HG03378 (cell line): ENCODE measurements around the gene GNB4.

Experiments
- ATAC-seq: cut with Tn5 transposase; IDR thresholded peaks from one replicate; pipeline ENCODE4 v1.9.1; 2021; ENCODE audit warnings: mild to moderate bottlenecking, moderate library complexity; ENCODE audit not compliant: unreplicated experiment

Gene GNB4

DNA sequence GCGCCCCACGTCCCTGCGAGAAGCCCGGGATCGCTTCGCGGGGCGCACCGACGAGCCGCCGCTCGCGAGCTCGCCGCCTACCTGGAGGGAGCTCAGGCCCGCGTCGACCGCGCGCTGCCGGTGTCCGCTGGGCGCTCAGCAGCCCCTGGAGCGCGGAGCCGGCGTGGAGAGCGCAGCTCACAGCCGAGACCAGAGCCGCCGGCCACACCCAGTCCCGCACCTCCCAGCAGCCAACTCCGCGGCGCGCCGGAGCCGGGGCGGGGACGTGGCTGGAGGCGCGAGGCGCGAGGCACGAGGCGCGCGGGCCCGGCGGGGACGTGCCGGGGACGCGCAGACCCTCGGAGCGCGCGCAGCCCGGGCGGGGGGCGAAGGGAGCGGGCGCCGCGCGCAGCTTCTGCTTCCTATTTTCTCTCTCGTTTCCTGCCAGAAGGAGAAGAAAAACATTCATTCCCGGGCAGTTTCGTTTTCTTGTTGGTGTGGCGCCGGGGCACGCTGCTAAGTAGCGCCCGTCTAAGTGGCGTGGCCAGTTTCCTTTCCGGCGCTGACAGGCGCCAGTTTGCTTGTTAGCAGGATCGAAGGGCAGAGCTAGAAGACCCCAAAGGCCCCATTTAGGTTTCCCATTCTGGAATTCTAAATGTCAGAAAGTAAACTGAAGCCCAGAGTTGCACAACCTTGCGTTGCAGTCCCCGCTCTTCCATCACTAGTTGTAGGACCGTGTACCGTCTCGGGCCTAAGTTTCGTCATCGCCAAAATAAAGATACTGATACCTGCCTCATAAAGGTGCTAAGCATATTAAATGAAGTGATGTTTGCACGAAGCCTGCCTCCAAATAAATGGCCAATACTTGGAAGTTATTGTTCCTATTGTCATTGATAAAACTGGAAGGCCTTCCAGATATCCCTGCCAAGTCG is at the start of gene GNB4:
TSS of gene GNB4 (minus strand) at position 206 of the 911 bp plus-strand sequence. CDS start 25,270 bp downstream, outside the sequence.
- ATAC-seq: peak; percentile 59

GRCh38 chr3:179495483-179495882 is 44.2 kb upstream of the GNB4 start:
- no peak for ATAC-seq

- no peak for ATAC-seq
Measured at GRCh38 chr3:179493260-179493659, 42.0 kb upstream of the GNB4 start.

- no peak for ATAC-seq
Measured at GRCh38 chr3:179488213-179488612, 36.9 kb upstream of the GNB4 start.

DNA sequence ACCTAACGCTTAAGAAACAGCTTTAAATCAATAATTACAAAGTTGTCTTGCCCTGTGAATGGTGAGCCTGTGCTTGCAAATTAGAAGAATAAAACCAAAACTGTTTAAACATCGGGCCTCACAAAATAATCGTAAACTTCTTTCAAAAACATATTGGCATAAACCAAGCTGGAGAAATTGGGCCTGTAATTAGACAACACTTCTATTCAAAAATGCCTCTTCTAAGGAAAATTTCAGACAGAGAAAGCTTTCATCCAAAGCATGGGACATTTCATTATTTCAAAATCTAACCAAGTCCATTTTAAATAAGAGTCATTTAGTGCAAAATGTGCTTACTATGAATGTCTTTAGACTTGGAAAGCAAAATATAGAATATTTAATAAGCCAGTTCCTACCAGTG is 35.5 kb upstream of the GNB4 start:
- ATAC-seq: no peak

- ATAC-seq: no peak
Measured at GRCh38 chr3:179482857-179483256, 31.6 kb upstream of the GNB4 start.

DNA sequence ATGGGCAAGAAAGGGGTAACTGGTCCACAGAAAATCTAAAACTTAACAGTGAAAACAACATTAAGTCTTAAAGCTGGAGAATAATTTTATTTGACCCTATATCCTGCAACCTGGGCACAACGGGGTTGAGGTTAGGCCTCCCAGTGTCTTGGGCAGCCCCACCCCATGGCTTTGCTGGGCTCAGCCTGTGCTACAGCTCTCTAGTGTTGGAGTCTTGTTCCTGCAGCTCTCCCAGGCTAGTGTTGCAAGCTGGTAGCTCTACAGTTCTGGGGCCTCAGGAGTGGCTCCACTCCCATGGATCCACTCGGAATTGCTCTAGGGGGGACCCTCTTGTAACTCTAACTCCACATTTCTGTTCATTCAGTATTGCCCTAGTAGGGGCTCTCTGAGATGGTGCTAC is 24.9 kb upstream of the GNB4 start:
- ATAC-seq: no peak

GRCh38 chr3:179474480-179474879 is 23.2 kb upstream of the GNB4 start:
- ATAC-seq: no peak

DNA sequence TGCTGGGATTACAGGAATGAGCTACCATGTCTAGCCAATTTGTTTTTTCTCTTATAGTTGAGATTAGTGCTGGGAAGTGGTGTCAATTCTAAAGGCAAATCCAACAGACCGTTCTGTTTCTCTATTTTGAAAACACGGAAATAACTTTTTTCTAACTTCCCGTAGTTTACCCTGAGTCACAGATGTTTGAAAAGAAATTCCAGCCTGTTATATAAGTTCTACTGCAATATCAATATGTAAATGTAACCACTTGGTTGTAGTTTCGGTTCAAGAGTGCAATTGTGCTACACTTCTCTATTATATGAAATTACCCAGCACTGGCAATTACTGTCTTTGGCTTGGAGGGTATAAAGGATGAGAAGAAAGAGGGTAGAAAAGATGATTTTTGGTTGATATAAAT is 22.3 kb upstream of the GNB4 start:
- no peak for ATAC-seq

DNA sequence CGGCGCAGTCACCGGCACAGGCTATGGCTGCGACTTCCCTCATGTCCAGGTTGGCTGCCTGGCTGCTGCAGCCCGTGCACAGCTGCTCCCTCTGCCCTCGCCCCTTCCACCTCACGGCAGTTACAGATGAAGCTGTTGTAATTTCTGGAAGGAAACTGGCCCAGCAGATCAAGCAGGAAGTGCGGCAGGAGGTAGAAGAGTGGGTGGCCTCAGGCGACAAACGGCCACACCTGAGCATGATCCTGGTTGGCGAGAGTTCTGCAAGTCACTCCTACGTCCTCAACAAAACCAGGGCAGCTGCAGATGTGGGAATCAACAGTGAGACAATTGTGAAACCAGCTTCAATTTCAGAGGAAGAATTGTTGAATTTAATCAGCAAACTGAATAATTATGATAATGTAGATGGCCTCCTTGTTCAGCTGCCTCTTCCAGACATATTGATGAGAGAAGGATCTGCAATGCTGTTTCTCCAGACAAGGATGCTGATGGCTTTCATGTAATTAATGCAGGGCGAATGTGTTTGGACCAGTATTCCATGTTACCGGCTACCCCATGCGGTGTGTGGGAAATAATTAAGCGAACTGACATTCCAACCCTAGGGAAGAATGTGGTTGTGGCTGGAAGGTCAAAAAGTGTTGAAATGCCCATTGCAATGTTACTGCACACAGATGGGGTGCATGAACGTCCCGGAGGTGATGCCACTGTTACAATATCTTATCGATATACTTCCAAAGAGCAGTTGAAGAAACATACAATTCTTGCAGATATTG is 13.2 kb upstream of the GNB4 start:
- ATAC-seq: peak; percentile 78

- no peak for ATAC-seq
Measured at GRCh38 chr3:179463319-179463718, 12.0 kb upstream of the GNB4 start.

- no peak for ATAC-seq
Measured at GRCh38 chr3:179460260-179460659, 9.0 kb upstream of the GNB4 start.

GRCh38 chr3:179455954-179456353 is 4.7 kb upstream of the GNB4 start:
- no peak for ATAC-seq

DNA sequence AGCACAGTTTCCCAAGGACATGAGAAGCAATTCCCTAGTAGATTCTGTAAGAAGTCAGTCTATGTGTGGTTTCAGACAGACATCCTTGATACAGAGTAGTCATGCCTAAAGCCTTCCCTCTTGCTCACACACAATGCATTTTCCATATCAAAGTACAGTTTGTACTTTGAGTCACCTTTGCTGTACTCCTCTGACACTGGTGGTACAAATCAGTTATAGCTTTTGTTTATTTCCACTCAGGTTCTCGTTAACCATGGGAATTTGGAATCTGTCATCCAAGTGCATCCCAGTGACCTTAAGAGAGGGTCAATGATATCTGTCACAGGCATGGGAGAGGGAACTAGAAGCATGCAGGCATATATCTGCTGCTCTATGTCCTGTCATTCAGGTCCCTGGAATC is 3.6 kb upstream of the GNB4 start:
- no peak for ATAC-seq

- no peak for ATAC-seq
Measured at GRCh38 chr3:179453967-179454366, 2.7 kb upstream of the GNB4 start.

DNA sequence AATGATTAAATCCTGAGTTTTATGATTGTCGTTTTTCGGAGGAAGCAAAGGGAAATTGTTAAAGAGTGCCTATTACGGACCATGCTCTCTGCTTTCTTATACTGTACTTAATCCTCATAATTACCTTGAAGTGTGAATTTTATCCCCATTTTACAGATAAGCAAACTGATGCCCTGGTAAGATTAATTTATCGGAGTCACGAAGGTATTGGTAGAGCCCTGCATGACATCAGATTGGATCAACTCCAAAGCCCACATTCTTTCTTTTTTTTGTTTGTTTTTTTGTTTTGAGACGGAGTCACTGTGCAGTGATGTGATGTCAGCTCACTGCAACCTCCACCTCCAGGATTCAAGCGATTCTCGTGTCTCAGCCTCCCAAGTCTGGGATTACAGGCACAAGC is 1.6 kb upstream of the GNB4 start:
- no peak for ATAC-seq

- ATAC-seq: no peak
Measured at GRCh38 chr3:179452176-179452564, 900 bp upstream of the GNB4 start.

DNA sequence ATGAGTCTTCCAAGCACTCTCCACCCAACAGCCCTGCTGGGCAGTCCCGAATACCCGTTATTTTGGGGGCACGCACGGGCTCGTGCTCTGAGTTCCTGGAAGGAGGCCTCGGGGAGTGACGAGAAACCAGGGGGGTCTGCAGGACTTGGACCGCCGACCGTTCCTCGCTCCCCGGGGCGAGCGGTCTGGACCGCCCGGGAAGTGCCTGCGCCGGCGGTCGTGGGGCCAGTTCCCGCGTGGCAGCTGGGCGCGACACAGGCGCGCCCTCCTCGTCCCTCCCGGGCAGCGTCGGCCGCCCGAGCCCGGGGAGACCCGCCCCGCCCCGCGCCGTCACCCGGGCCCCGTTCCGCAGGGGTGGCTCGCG is 387 bp downstream of the GNB4 start:
- ATAC-seq: peak; percentile 32

- no peak for ATAC-seq
Measured at GRCh38 chr3:179450261-179450701, 989 bp downstream of the GNB4 start.

- no peak for ATAC-seq
Measured at GRCh38 chr3:179449636-179450035, 1.6 kb downstream of the GNB4 start.

DNA sequence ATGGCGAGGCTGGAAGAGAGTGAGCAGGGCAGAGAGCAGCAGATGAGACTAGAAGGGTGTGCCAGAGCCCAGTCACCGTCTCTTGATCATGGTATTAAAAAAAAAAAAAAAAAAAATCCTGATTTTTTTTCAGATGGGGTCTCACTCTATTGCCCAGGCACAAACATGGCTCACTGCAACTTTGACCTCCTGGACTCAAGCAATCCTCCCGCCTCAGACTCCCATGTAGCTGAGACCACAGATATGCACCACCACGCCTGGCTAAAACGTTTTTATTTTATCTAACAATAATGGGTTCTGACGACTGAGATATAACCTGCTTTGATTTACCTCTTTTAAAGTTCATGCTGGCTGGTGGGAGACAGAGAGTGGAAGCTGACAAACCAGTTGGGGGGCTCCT is 4.0 kb downstream of the GNB4 start:
- ATAC-seq: no peak

GRCh38 chr3:179446501-179446900 is 4.8 kb downstream of the GNB4 start:
- no peak for ATAC-seq
